ENCODE data around the gene BHLHE41. TPM values are rescaled to one million over a fixed set of nuclear protein-coding genes. Genes with fewer than 3 reads are reported as not detected.

BHLHE41 gene
- total and polyA plus RNA-seq, 9 of the 15 experiments (the other 6 are each of a cell fraction or from before 2014, with no cell fraction given) = not detected

- TF ChIP-seq, protein P1, sequence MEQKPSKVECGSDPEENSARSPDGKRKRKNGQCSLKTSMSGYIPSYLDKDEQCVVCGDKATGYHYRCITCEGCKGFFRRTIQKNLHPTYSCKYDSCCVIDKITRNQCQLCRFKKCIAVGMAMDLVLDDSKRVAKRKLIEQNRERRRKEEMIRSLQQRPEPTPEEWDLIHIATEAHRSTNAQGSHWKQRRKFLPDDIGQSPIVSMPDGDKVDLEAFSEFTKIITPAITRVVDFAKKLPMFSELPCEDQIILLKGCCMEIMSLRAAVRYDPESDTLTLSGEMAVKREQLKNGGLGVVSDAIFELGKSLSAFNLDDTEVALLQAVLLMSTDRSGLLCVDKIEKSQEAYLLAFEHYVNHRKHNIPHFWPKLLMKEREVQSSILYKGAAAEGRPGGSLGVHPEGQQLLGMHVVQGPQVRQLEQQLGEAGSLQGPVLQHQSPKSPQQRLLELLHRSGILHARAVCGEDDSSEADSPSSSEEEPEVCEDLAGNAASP (IDR thresholded peaks at IDR 0.05) = no peak
- no peak for TF ChIP-seq ZNF551 (CRISPR knock-in tag; IDR thresholded peaks at IDR 0.05)
- no peak for TF ChIP-seq NKRF (IDR thresholded peaks at IDR 0.05; ENCODE audit: borderline replicate concordance)
- no peak for TF ChIP-seq CREB1 (IDR thresholded peaks at IDR 0.05)
- TF ChIP-seq CREB1 (CRISPR knock-in tag; IDR thresholded peaks at IDR 0.05) = no peak
- no peak for TF ChIP-seq DPF2 (IDR thresholded peaks at IDR 0.05)
- TF ChIP-seq FOXK1 (CRISPR knock-in tag; IDR thresholded peaks at IDR 0.05; ENCODE audit: borderline replicate concordance) = no peak
- no peak for TF ChIP-seq SRSF3 (IDR thresholded peaks at IDR 0.05; ENCODE audit: insufficient read depth, low read length)
Measured at GRCh38 chr12:26126340-26127284, 1.8 kb upstream of the BHLHE41 start (continued).

Measured in K562 (cell line).